Adipose tissue (tissue), 3 donors: ENCODE measurements around the gene AP2A2. TPM values are rescaled to one million over a fixed set of nuclear protein-coding genes. Genes with fewer than 3 reads are reported as not detected.

Source experiments
- H3K27ac ChIP-seq: one replicate; pipeline ENCODE4 v1.5.1; 2013; ENCODE audit warnings: low read depth, low read length
- WGBS, 3 donors: extraction: QIAGEN DNeasy Blood & Tissue Kit; methylation state at CpG; one replicate each; pipeline ENCODE4 v1.1.7; 2013; 5-methylcytosine and 5-hydroxymethylcytosine counted together
- polyA plus RNA-seq, 3 donors: library from polyadenylated mRNA; stranded (reverse); fragments of 200-250 nt; gene quantifications; one replicate each; pipeline ENCODE4 v1.2.3, GENCODE V29; 2013
- donor health status: healthy with polysubstance abuse.
- donor health status: Bipolar disorder and iron deficiency.
- donor health status: healthy.

Gene AP2A2
- polyA plus RNA-seq, 3 donors = 32.0 to 57.4 (median 37.3) TPM

DNA sequence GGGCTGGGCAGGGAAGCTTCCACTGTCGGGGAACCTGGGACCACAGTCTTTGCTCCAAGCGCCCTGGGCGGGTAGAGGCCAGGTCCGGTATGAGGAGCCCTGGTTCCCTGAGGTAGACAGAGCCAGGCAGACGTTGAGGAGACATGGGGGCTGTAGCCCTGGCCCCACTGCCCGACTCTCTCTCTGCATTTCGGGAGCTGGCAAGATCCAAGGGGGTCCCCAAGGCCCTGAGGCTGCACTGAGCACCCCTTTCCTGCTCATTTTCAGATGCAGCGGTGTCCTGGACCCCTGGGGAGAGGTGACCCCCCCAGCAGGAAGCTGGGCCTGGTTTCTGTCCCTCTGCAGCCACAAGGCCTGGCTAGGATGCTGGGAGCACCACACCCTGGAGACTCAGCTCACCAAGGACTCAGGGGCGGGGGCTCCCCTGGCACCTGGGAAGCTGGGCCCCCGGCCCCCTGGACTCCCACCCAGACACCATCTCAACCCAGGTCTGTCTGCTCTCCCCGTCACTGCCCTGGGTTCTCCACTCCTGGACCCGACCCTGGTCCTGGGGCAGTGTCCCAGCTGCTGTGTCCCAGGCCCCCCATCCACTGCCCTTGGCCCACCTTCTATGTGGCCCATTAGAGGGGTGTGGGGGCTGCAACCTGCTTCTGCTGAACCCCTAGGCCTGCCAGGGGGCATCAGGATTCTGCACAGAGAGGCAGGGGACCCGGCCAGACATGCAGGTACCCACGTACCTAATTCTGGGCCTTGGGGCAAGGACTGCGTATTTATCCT is 125.9 kb downstream of the AP2A2 start:
- WGBS, 3 donors = 60 to 71% (median 64%) methylated on average over 15 of the region's 15 CpGs

GRCh38 chr11:1052133-1053011 is 126.7 kb downstream of the AP2A2 start:
- WGBS, 3 donors = 69 to 88% (median 78%) methylated on average over 23 to 25 of the region's 25 CpGs

More for the DNA sequence above, 125.9 kb downstream of the AP2A2 start:
- no peak overlapping the region for H3K27ac ChIP-seq

DNA sequence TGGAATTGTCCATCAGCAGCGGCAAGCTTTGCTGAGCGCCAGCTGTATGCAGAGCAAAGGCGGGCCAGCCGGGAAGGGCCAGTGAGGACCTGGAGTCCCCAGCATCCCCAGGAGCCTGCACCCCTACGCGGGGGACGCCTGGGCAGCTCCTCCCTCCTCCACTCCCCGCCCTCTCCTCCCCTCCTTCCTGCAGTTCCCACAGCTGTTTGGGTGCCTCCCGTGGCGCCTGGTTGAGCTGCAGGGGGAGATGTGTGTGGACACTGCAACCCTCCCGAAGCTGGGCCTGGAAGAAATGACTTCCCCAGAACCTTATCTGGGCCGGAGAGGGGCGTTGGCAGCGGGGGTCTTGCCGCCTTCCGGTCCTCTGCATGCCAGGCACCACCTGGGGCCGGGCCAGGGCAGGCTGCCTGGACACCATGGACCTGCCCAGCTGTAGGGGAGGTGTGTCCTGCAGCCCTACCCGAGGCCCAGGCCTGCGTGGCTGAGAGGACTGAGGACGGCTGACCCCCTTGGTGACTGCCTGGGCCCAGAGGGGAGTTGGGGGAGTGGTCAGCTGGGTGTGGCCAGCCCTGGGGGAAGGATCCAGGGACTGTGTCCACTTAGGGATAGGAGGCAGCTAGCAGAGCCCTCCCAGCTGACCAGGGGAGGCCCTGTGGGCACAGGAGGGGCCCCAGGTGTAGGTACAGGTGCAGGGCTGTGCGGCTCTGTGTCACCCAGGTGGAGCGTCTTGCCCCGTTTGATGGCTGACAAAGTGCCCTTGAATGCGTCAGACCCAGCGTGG is 127.6 kb downstream of the AP2A2 start:
- no peak overlapping the region for H3K27ac ChIP-seq
- 49 to 72% (median 60%) methylated on average over 22 to 25 of the region's 25 CpGs for WGBS, 3 donors

More at GRCh38 chr11:1052133-1053011, 126.7 kb downstream of the AP2A2 start:
- no peak overlapping the region for H3K27ac ChIP-seq

DNA sequence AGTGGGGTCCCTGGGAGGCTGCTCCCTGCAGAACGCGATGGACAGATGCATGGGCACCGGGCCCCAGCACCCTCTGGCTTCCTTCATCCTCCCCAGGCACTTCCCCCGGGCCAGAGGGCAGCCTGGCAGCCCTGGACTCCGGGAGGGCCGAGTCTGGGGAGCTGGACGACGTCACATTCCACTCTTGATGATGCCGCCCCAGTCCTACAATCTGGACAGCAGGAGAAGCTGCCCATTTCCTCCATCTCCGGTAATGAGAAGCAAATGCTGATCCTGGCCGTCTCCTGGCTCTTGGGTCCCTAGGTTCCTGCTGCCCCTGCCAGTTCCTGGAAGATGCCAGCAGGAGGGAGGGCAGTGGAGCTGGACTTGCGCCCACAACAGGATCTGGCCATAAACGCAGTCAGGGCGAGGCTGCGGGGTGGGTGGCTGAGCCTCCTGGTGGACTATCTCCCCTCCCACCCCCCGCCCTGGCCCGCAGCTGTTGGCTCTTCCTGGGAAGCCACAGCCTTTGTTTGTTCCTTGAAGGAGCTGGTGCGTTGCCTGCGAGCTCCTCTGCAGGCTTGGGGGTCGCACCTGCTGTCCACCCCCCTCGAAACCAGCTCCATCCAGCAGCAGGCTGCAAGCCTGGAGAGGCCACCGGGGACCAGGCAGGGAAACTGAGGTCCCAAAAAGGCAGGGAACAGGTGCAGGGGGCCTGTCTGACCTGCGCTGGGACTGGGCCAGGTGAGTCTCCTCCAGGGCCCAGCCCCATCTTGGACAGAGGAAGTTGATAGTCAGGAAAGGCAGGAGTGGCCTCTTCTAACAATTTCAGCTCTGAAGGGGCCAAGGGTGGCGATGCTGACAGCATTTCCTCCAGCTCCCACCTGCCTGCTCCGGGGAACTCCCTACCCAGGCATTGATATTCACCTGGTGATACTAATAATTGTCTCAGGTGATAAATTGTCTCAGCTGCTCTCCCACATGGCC is 128.8 kb downstream of the AP2A2 start:
- no peak overlapping the region for H3K27ac ChIP-seq
- WGBS, 3 donors = 54 to 70% (median 57%) methylated on average over 25 of the region's 25 CpGs

DNA sequence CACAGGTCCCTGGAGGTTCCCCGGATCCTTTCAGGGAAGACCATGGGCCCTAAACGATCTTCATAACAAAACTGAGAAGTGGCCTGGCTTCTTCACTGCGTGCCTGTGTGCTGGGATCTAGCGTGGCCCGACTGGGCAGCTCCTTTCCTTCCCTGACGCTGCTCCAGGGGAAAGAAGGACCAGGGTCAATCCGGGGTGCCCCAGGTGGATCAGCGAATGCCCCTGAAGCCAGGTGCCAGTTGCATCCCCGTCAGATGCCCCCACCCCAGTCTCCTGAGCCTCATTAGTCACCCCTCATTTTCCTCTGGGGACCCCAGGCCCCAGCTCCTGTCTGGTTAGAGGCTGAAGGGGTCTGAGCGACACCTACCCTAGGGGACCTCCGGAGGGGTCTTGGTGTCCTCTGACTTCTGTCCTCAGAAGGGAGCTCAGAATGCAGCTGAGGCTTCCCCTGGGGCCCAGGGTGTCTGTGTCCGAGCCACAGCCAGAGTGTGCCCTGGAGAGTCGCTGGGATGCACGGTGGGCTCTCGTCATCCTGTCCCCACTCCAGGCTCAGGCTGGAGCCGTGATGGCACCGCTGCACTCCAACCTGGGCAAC is 129.5 kb downstream of the AP2A2 start:
- WGBS, 3 donors = 87 to 91% (median 91%) methylated on average over 17 of the region's 17 CpGs
- no peak overlapping the region for H3K27ac ChIP-seq

DNA sequence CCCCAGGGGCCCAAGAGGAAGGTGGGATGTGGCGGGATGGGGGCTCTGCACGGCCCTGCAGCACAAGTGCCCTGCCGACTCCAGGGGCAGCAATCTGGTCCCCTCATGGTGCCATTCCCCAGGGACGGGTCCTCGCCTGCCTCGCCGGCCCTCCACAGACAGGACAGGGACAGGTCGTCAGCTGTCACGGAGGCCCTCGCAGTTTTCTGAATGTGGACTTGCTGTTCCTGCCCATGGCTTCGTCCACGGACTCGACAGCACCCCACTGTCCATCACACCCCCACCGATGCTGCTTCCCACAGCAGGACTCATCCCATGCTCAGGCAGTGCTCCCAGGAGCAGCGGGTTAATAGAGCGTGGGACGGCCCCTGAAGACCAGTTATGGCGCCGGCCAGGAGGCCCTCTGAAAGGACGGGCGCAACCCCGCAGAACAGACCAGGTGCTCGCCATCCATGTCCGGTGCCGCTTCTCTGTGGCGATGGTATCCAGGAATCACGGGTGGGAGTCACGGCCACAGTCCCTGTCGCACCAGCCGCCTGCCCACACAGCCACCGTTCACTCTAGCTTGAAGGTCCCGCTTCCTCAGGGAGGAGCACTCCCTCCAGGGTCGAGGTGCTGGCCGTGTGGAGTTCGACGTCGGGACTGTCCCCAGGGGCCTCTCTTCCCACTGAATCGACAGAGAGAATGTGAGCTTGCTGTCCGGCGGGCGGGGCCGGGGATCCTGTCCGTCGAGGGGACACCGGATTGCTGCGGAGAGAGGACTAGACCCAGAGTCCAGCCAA is 130.5 kb downstream of the AP2A2 start:
- 79 to 84% (median 81%) methylated on average over 46 of the region's 46 CpGs for WGBS, 3 donors

DNA sequence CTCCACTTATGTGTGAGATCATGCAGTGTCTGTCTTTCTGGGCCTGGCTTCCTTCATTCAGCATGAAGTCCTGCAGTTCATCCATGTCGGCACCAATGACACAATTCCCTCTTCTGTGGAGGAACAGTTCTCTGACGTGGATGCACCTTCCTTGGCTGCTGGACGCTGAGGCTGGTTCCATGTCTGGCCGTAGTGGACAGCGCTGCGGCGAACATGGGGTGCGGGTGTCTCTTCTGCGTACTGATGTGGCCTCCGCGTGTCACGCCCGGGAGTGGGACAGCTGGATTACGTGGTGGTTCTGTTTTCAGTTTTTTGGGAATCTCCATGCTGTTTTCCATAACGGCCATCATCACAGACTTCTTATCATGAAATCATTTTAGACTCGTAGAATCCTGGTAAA is 132.1 kb downstream of the AP2A2 start:
- WGBS, 3 donors = 84 to 89% (median 89%) methylated on average over 16 of the region's 16 CpGs
- H3K27ac ChIP-seq = no peak overlapping the region

More for the DNA sequence above, 130.5 kb downstream of the AP2A2 start:
- no peak overlapping the region for H3K27ac ChIP-seq

DNA sequence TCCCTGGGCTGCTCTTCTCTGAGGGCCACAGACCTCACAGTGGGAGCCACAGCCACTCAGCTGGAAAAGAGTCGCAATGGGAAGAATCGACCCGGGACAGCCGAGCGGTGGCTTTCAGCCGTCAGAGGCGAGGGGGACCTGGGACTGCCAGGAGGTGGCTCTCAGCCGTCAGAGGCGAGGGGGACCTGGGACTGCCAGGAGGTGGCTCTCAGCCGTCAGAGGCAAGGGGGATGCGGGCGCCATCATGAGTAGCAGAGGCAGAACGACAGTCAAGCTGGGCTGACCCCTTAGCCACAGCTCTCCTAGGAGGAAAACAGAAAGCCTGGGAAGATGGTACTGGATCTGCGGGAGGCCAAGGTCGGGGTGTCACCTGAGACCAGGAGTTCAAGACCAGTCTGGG is 134.1 kb downstream of the AP2A2 start:
- H3K27ac ChIP-seq = no peak overlapping the region
- WGBS, 3 donors = 67 to 85% (median 73%) methylated on average over 15 of the region's 15 CpGs

GRCh38 chr11:1060410-1060809 is 134.7 kb downstream of the AP2A2 start:
- no peak overlapping the region for H3K27ac ChIP-seq
- WGBS, 3 donors = 74 to 89% (median 88%) methylated on average over 16 of the region's 16 CpGs

- WGBS, 3 donors = 64 to 73% (median 72%) methylated on average over 18 of the region's 18 CpGs
- H3K27ac ChIP-seq = no peak overlapping the region
These were observed 135.4 kb downstream of the AP2A2 start for GRCh38 chr11:1060852-1061616.

Other genes with a start within 250 kb of the AP2A2 start
- 10 to 100 TPM; 18.3 to 28.0 (median 18.8) TPM for gene DEAF1, start 230.6 kb upstream of the AP2A2 start, polyA plus RNA-seq
- gene TMEM80, start 230.1 kb upstream of the AP2A2 start, polyA plus RNA-seq = 10 to 100 TPM; 18.6 to 27.0 (median 19.8) TPM
- 10 to 100 TPM; 11.2 to 54.5 (median 29.2) TPM for gene EPS8L2, start 219.6 kb upstream of the AP2A2 start, polyA plus RNA-seq
- 100 to 1,000 TPM in 2 of 3 donors, 10 to 100 TPM in 1; 99.7 to 306 (median 185) TPM for gene TALDO1, start 178.4 kb upstream of the AP2A2 start, polyA plus RNA-seq
- gene GATD1, start 148.4 kb upstream of the AP2A2 start, polyA plus RNA-seq = 10 to 100 TPM; 15.4 to 33.4 (median 32.5) TPM
- gene CEND1, start 135.8 kb upstream of the AP2A2 start, polyA plus RNA-seq = under 1 TPM in 2 of 3 donors, not detected in 1; 0.04 to 0.09 TPM
- gene SLC25A22, start 127.6 kb upstream of the AP2A2 start, polyA plus RNA-seq = 10 to 100 TPM; 11.1 to 53.6 (median 40.1) TPM
- 10 to 100 TPM in 2 of 3 donors, 1 to 10 TPM in 1; 9.2 to 16.5 (median 12.4) TPM for gene PIDD1, start 120.6 kb upstream of the AP2A2 start, polyA plus RNA-seq
- 1,000 to 10,000 TPM; 1,158 to 3,822 (median 2,898) TPM for gene RPLP2, start 115.9 kb upstream of the AP2A2 start, polyA plus RNA-seq
- gene PNPLA2, start 107.0 kb upstream of the AP2A2 start, polyA plus RNA-seq = 1,000 to 10,000 TPM in 1 of 3 donors, 100 to 1,000 TPM in 2; 309 to 2,521 (median 389) TPM
- gene CRACR2B, start 98.0 kb upstream of the AP2A2 start, polyA plus RNA-seq = 100 to 1,000 TPM in 1 of 3 donors, 10 to 100 TPM in 2; 36.7 to 174 (median 50.7) TPM
- 100 to 1,000 TPM; 495 to 757 (median 531) TPM for gene CD151, start 92.9 kb upstream of the AP2A2 start, polyA plus RNA-seq
- gene POLR2L, start 83.3 kb upstream of the AP2A2 start, polyA plus RNA-seq = 100 to 1,000 TPM; 126 to 454 (median 290) TPM
- 100 to 1,000 TPM in 2 of 3 donors, 10 to 100 TPM in 1; 34.1 to 122 (median 115) TPM for gene TSPAN4, start 83.0 kb upstream of the AP2A2 start, polyA plus RNA-seq
- gene CHID1, start 15.1 kb upstream of the AP2A2 start, polyA plus RNA-seq = 10 to 100 TPM; 45.3 to 62.6 (median 51.9) TPM
- gene MUC6, start 110.8 kb downstream of the AP2A2 start, polyA plus RNA-seq = 10 to 100 TPM in 1 of 3 donors, 1 to 10 TPM in 1, not detected in 1; 6.2 to 10.6 TPM
- under 1 TPM in 2 of 3 donors, not detected in 1; 0.01 to 0.31 TPM for gene MUC2, start 149.0 kb downstream of the AP2A2 start, polyA plus RNA-seq
- 10 to 100 TPM in 1 of 3 donors, under 1 TPM in 2; 0.03 to 24.5 (median 0.56) TPM for gene MUC5AC, start 232.1 kb downstream of the AP2A2 start, polyA plus RNA-seq